Measurements from ENCODE around the gene RXFP1.

GRCh38 chr4:158688813-158689212 is 167.1 kb downstream of the RXFP1 start:
- TF ChIP-seq ARNTL (CRISPR knock-in tag; IDR thresholded peaks at IDR 0.05; ENCODE audit: borderline replicate concordance, low read depth): no peak
- no peak for TF ChIP-seq PATZ1 (CRISPR knock-in tag; IDR thresholded peaks at IDR 0.05; ENCODE audit: borderline replicate concordance)
- TF ChIP-seq TOX (CRISPR knock-in tag; IDR thresholded peaks at IDR 0.05; ENCODE audit: borderline replicate concordance): no peak
- no peak for TF ChIP-seq ZFP3 (CRISPR knock-in tag; IDR thresholded peaks at IDR 0.05)
- TF ChIP-seq TCF4 (CRISPR knock-in tag; IDR thresholded peaks at IDR 0.05; ENCODE audit: borderline replicate concordance): no peak
- no peak for TF ChIP-seq OSR1 (CRISPR knock-in tag; IDR thresholded peaks at IDR 0.05)
- no peak for TF ChIP-seq GLIS3 (CRISPR knock-in tag; IDR thresholded peaks at IDR 0.05)
- no peak for TF ChIP-seq CREB5 (CRISPR knock-in tag; IDR thresholded peaks at IDR 0.05; ENCODE audit: low read depth)
- TF ChIP-seq CSDC2 (CRISPR knock-in tag; IDR thresholded peaks at IDR 0.05): no peak
- no peak for TF ChIP-seq BACH2 (CRISPR knock-in tag; IDR thresholded peaks at IDR 0.05; ENCODE audit: borderline replicate concordance)

Measured in SK-N-SH treated with all-trans-retinoic acid at 6 μM for 48 hours (cell line).